Measurements from ENCODE around the gene EPB41L4A. TPM values are rescaled to one million over a fixed set of nuclear protein-coding genes. Genes with fewer than 3 reads are reported as not detected.

EPB41L4A gene
- total RNA-seq, 2 donors from 2014 or later = 7.0 to 16.2 TPM

DNA sequence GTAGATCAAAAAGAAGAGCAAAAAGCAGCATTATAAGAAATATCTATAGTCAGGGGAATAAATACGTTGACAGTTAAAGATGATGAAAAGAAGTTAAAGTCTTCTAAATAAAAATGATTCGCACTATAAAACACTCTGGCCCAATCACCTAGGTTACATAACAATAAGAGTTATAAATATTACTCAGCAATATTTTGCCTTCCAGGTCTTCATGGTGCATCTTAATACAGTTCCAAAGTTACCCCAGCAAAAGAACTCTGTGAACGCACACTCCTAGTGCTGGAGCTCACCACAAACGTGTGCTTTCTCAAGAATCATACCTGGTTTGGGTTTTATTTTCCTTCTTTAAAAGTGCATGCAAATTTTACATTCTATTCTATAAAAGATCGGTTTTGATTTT is 44.7 kb downstream of the EPB41L4A start:
- no peaks in the 10 kb centered on the region for H3K4me1 ChIP-seq
- ATAC-seq = no peak
- H3K36me3 ChIP-seq (replicated peaks in 1 of 2; ENCODE audit: insufficient read depth in 1 of 2, low read depth in 2 of 2) = no peaks in the 10 kb centered on the region
- no peaks in the 10 kb centered on the region for H3K27me3 ChIP-seq
- intact Hi-C loops (cut with DNase I) = no loop called here
- 80% methylated on average over 5 of the region's 5 CpGs for WGBS, 2 donors
- no peaks in the 10 kb centered on the region for H3K9me3 ChIP-seq
- TF ChIP-seq POLR2A (IDR thresholded peaks at IDR 0.05) = no peak
- TF ChIP-seq, protein P1, sequence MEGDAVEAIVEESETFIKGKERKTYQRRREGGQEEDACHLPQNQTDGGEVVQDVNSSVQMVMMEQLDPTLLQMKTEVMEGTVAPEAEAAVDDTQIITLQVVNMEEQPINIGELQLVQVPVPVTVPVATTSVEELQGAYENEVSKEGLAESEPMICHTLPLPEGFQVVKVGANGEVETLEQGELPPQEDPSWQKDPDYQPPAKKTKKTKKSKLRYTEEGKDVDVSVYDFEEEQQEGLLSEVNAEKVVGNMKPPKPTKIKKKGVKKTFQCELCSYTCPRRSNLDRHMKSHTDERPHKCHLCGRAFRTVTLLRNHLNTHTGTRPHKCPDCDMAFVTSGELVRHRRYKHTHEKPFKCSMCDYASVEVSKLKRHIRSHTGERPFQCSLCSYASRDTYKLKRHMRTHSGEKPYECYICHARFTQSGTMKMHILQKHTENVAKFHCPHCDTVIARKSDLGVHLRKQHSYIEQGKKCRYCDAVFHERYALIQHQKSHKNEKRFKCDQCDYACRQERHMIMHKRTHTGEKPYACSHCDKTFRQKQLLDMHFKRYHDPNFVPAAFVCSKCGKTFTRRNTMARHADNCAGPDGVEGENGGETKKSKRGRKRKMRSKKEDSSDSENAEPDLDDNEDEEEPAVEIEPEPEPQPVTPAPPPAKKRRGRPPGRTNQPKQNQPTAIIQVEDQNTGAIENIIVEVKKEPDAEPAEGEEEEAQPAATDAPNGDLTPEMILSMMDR (IDR thresholded peaks at IDR 0.05) = no peak
- H3K4me3 ChIP-seq = no peak overlapping the region
- no peak overlapping the region for H3K27ac ChIP-seq
- DNase-seq = no peak

- Histone ChIP-seq H3K36me3 (replicated peaks in 1 of 2; ENCODE audit: insufficient read depth in 1 of 2, low read depth in 2 of 2) (no peaks in the 10 kb centered on the region), H3K27me3 (no peaks in the 10 kb centered on the region), H3K9me3 (no peaks in the 10 kb centered on the region), H3K27ac (no peak overlapping the region), H3K4me1 (no peaks in the 10 kb centered on the region), H3K4me3 (no peak overlapping the region)
- no peak for TF ChIP-seq POLR2A (IDR thresholded peaks at IDR 0.05)
- TF ChIP-seq, protein P1 (IDR thresholded peaks at IDR 0.05) = no peak
- WGBS, 2 donors = 68 to 72% methylated on average over 2 of the region's 2 CpGs
- no peak for ATAC-seq
- intact Hi-C loops (cut with DNase I) = no loop called here
- DNase-seq = no peak
Measured at GRCh38 chr5:112373885-112374284, 45.2 kb downstream of the EPB41L4A start.

GRCh38 chr5:112372543-112372942 is 46.5 kb downstream of the EPB41L4A start:
- no peak overlapping the region for H3K27ac ChIP-seq
- H3K36me3 ChIP-seq (replicated peaks in 1 of 2; ENCODE audit: insufficient read depth in 1 of 2, low read depth in 2 of 2) = no peaks in the 10 kb centered on the region
- ATAC-seq (no peak), DNase-seq (no peak)
- no peaks in the 10 kb centered on the region for H3K27me3 ChIP-seq
- intact Hi-C loops (cut with DNase I) = no loop called here
- H3K4me3 ChIP-seq = no peak overlapping the region
- no peaks in the 10 kb centered on the region for H3K4me1 ChIP-seq
- H3K9me3 ChIP-seq = no peaks in the 10 kb centered on the region
- TF ChIP-seq, protein P1 (IDR thresholded peaks at IDR 0.05) = no peak
- no peak for TF ChIP-seq POLR2A (IDR thresholded peaks at IDR 0.05)

DNA sequence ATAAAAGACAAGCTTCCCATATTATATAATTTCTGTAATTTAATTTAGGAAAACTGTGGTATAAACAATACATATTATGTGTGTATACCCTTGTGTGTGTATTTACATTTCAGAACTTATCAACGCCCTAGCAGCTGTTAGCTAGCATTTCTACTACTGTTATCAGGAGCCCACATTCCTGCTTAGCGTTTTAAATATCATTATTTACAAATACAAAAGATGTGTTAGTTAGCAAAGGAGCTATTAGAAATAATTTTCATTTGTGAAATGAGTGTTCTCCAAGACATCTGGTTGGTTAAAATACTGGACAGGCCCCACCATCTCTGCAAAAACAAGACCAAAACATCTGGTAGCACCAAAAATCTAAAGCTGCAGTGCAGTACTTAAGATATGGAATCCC is 48.0 kb downstream of the EPB41L4A start:
- WGBS, 2 donors = 30 to 31% methylated on average over 2 of the region's 2 CpGs
- Histone ChIP-seq H3K4me1 (no peaks in the 10 kb centered on the region), H3K27ac (no peak overlapping the region), H3K36me3 (replicated peaks in 1 of 2; ENCODE audit: insufficient read depth in 1 of 2, low read depth in 2 of 2) (no peaks in the 10 kb centered on the region), H3K27me3 (no peaks in the 10 kb centered on the region), H3K9me3 (no peaks in the 10 kb centered on the region), H3K4me3 (no peak overlapping the region)
- intact Hi-C loops (cut with DNase I) = no loop called here
- DNase-seq = no peak
- no peak for TF ChIP-seq POLR2A (IDR thresholded peaks at IDR 0.05)
- TF ChIP-seq, protein P1 (IDR thresholded peaks at IDR 0.05) = no peak
- no peak for ATAC-seq

- DNase-seq (no peak), ATAC-seq (no peak)
- intact Hi-C loops (cut with DNase I) = no loop called here
- Histone ChIP-seq H3K4me1 (no peaks in the 10 kb centered on the region), H3K4me3 (no peak overlapping the region), H3K36me3 (replicated peaks in 1 of 2; ENCODE audit: insufficient read depth in 1 of 2, low read depth in 2 of 2) (no peaks in the 10 kb centered on the region), H3K27me3 (no peaks in the 10 kb centered on the region), H3K9me3 (no peaks in the 10 kb centered on the region), H3K27ac (no peak overlapping the region)
- WGBS, 2 donors = 76 to 83% methylated on average over 4 of the region's 4 CpGs
- TF ChIP-seq, protein P1 (IDR thresholded peaks at IDR 0.05) = no peak
- TF ChIP-seq POLR2A (IDR thresholded peaks at IDR 0.05) = no peak
Measured at GRCh38 chr5:112367400-112367799, 51.7 kb downstream of the EPB41L4A start.

All from body of pancreas (tissue), 4 donors.